Activated CD4-positive, CD25-positive, alpha-beta regulatory T cell (primary cell): ENCODE measurements around the gene PTPN12.
"Not testable (repeated sequence)": the region's sequence is repeated elsewhere in the genome, so short reads cannot be mapped to it uniquely, and the experiment has no call there.

Experiments used
- DNase-seq, 4 experiments: peaks; one replicate each; lab custom pipeline; 2025; lab: John Stamatoyannopoulos, UW

Gene PTPN12

DNA sequence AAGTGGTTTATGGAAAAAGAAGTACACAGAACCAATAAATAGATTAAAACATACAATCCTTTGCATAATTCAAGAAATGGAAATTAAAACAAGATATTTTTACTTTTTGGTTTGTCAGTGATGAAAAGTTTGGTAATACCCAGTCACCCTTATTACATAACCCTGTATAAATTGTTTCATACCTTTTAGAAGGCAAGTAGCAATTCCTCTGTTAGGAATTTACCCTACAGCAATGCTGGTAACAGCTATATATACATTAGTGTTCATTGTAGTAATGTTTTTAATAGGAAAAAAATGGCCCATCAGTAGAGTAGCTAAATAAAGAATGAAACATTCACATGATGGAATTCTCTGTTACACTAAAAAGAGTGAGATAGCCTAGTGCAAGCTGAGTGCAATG is 42.7 kb downstream of the PTPN12 start:
- DNase-seq = no peak

GRCh38 chr7:77580762-77581350 is 43.8 kb downstream of the PTPN12 start:
- no peak for DNase-seq

DNA sequence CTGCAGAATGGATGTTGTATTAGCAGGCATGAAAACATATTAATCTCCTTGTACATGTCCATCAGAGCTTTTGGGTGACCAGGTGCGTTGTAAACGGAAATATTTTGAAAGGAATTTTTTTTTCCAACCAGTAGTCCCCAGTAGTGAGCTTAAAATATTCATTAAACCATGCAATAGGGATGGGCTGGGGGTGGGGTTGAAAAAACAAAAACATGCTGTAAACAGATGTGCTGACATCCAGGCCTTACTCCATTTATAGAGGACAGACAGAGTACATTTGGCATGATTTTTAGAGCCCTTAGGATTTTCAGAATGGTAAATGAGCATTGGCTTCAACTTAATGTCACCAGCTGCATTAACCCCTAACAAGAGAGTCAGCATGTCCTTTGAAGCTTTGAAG is 50.2 kb downstream of the PTPN12 start:
- DNase-seq = no peak

GRCh38 chr7:77600952-77601351 is 63.9 kb downstream of the PTPN12 start:
- DNase-seq = no peak

DNA sequence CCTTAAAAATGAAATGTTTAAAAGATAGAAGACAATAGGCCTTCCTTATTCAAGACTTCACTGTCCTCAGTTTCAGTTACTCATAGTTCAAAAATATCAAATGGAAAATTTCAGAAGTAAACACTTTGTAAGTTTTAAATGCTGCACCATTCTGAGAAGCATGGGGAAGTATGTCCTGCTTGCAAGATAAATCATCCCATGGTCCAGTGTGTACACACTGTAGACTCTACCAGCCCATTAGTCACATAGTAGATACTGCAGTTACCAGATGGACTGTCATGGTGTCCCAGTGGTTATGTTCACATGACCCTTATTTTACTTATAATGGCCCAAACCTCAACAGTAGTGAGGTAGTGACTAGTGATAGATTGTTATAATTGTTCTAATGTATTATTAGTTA is 69.5 kb downstream of the PTPN12 start:
- DNase-seq = no peak

GRCh38 chr7:77619314-77619713 is 82.2 kb downstream of the PTPN12 start:
- no peak for DNase-seq

- no peak for DNase-seq
These were observed 89.7 kb downstream of the PTPN12 start for GRCh38 chr7:77626586-77627308.

DNA sequence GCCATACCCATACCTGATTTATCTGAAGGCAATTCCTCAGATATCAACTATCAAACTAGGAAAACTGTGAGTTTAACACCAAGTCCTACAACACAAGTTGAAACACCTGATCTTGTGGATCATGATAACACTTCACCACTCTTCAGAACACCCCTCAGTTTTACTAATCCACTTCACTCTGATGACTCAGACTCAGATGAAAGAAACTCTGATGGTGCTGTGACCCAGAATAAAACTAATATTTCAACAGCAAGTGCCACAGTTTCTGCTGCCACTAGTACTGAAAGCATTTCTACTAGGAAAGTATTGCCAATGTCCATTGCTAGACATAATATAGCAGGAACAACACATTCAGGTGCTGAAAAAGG is 90.2 kb downstream of the PTPN12 start:
- DNase-seq = no peak

- no peak for DNase-seq
These were observed 92.7 kb downstream of the PTPN12 start for GRCh38 chr7:77629797-77630196.

- no peak for DNase-seq
These were observed 94.7 kb downstream of the PTPN12 start for GRCh38 chr7:77631820-77632219.

GRCh38 chr7:77644774-77645173 is 107.7 kb downstream of the PTPN12 start:
- DNase-seq = no peak

DNA sequence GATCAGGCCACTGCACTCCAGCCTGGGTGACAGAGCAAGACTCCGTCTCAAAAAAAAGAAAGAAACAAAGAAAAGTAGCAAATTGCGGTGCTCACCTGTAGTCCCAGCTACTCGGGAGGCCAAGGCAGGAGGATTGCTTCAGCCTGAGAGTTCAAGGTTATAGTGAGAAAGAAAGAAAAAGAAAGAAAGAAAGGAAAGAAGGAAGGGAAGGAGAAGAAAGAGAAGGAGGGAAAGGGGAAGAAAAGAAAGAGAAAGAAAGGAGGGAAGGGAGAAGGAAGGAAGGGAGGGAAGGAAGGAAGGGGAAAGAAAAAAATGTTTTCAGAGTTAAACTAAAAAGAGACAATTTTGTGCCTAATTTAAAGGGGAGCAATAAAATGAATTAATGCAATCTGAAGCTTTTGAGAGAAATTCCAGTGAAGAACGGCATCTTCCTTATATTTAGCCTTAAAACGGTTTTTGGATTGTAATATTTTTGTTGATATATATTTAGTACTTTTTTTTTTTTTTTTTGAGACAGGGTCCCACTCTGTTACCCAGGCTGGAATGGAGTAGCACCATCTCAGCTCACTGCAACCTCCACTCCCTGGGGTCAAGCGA is 111.7 kb downstream of the PTPN12 start:
- DNase-seq = no peak

DNA sequence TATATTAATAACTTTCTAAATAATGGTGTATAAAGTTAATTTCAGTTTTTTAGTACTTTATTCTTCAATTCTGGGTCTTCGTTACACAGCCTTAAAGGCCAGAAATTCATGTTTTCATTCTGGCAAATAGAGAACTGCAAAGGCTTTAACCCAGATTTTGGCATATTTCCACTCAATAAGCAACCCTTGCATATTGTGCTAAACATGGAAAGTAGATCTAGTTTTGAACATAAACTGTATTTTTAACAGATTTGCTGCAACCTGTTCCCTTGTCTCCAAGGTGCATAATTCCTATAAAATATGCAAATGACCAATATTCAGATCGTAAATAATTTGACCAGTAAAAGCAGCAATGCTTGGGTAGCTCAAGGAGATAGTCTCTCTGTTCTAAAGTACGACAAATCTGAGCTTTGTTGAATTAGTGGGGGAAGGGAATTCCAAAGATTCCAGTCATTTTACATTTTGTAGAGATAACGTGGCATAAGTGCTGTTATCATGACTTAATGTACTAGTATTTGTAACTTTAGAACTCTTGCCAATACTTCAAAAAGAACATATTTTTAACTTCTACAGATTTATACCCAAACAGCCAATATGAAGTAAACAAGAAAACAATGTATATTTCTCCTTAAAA is 112.7 kb downstream of the PTPN12 start:
- no peak for DNase-seq

GRCh38 chr7:77651575-77652162 is 114.6 kb downstream of the PTPN12 start:
- peak in 1 of 4 experiments; percentile 1 for DNase-seq

GRCh38 chr7:77652826-77653225 is 115.7 kb downstream of the PTPN12 start:
- DNase-seq = not testable (repeated sequence)

DNA sequence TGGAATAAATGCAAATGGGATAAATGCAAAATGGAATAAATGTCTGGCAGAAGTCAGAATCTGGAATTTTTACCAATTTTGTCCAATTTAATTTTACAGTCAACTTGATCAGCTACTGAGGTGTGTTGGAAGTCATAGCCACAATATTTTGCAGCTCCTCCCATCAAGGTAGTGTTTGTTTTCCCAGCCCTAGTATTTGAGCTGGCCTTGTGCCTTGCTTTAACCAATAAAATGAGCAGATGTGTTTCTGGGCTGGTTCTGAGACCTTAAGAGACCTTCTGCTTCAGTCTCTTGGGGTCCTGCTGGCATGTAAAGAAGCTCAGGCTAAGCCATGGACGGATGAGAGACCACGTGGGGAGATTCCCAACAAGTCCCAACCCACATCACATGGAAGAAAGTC is 116.5 kb downstream of the PTPN12 start:
- DNase-seq = no peak

DNA sequence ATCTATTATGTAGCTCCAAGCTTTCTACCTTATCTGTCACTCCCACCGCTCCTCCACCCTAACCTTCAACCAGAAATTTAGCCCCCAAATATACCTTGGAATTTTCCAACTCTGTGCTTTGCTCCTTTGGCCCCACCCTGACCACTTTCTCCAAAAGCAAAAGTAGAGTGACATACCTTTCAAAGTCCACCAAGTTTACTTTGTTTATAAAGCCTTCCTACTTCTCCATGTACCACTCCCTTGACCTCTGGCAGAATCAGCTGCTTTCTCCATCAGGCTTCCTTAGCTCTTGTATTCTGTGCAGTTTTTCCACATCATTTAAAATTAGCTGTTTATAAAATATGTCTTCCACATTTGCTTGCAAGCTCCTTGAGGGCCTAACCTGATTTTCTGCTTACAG is 118.3 kb downstream of the PTPN12 start:
- DNase-seq = no peak

GRCh38 chr7:77655836-77656455 is 118.9 kb downstream of the PTPN12 start:
- no peak for DNase-seq

DNA sequence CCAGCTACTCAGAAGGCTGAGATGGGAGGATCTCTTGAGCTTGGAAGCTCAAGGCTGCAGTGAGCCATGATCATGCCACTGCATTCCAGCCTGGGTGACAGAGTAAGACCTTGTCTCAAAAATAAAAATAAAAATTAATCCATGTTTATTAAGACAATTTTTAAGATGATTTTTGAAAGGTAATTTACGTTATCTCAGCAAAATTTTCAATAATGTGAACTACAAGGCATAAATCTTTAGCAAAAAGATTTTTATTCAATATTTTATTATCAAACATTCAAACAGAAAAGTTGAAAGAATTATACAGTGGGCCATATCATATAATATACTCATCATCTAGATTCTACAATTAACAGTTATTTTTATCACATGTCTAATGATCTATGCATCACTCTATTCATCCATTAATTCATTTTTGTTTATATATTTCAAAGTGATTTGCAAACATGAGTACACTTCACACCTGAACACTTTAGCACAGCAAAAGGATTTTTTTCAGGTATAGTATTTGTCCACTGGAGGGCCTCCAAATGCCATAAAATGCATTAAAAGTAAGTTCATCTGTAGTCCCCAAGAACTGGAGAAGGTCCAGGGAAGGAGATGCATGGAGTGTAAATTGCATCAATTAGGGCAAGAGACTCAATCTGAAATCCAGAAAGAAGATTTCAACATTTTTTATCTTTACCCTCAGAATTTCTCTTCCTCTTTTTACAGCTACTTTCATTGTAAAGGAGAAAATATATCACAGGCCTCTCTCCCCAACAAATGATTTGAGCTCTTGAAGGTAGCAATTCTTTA is 120.5 kb downstream of the PTPN12 start:
- no peak for DNase-seq

- DNase-seq = no peak
These were observed 121.8 kb downstream of the PTPN12 start for GRCh38 chr7:77658928-77659327.

DNA sequence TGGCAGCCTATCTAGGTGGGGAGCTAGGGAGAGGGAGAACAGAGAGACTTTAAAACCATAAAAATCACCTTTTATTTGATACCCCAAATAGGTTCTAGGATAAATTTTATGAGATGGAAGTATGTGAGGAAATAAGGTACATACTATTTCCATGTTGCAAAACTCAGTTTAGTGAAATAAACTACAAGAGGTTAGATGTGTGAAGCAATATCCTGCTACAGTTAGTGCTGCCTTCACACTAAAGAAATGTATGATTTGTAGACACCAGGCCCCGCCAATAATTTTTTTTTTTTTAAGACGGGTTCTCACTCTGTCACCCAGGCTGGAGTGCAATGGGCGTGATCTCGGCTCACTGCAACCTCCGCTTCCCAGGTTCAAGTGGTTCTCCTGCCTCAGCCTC is 124.7 kb downstream of the PTPN12 start:
- DNase-seq = no peak
